Vagina (tissue), 2 donors: Measurements from ENCODE around the gene PLAGL1. TPM values are rescaled to one million over a fixed set of nuclear protein-coding genes. Genes with fewer than 3 reads are reported as not detected.

ENCODE experiments used
- DNase-seq, 2 donors: peaks; one replicate each; pipeline ENCODE4 v3.0.0-alpha.2; 2017; ENCODE audit errors: extremely low spot score in 2 of 2
- H3K27ac ChIP-seq: fragments of 200-600 bp; sonication (generic); one replicate; pipeline ENCODE4 v1.5.1; 2019
- H3K27me3 ChIP-seq: fragments of 200-600 bp; sonication (generic); one replicate; pipeline ENCODE4 v1.5.1; 2019
- H3K36me3 ChIP-seq, 2 donors: fragments of 200-600 bp; sonication (generic); one replicate each; pipeline ENCODE4 v1.5.1; 2017 to 2019
- H3K4me1 ChIP-seq: fragments of 200-600 bp; sonication (generic); one replicate; pipeline ENCODE4 v1.5.1; 2019
- H3K4me3 ChIP-seq, 2 donors: fragments of 200-600 bp; sonication (generic); 1 replicate in 1 of 2; 2 replicates in 1 of 2; pipeline ENCODE4 v1.5.1; 2016 to 2019
- H3K9me3 ChIP-seq: fragments of 200-600 bp; sonication (generic); one replicate; pipeline ENCODE4 v1.5.1; 2019
- CTCF ChIP-seq, 3 experiments: fragments of 450-650 bp in 2 of 3; fragments of 200-600 bp in 1 of 3; sonication (generic) in 1 of 3; IDR thresholded peaks; one replicate each; pipeline ENCODE4 v1.5.1; 2017 to 2019; ENCODE audit warnings: antibody characterized with exemption in 3 of 3, mild to moderate bottlenecking in 2 of 3, moderate library complexity in 2 of 3
- POLR2A ChIP-seq, 2 donors: fragments of 450-650 bp; IDR thresholded peaks; one replicate each; pipeline ENCODE4 v1.6.1; 2017; ENCODE audit warnings: antibody characterized with exemption in 2 of 2, mild to moderate bottlenecking in 2 of 2, moderate library complexity in 2 of 2
- POLR2AphosphoS5 ChIP-seq, 2 donors: sonication (generic); formaldehyde crosslinking; IDR thresholded peaks; one replicate each; pipeline ENCODE4 v1.9.0; 2017; ENCODE audit warnings: antibody characterized with exemption in 2 of 2, mild to moderate bottlenecking in 2 of 2, low read depth in 1 of 2; ENCODE audit not compliant: insufficient read depth in 1 of 2
- intact Hi-C: fragments of 100-400 bp; cut with DNase I; formaldehyde crosslinking; loops from one replicate; pipeline ENCODE4 v1.15.1; 2023
- total RNA-seq: library from RNA; depleted of rRNA; stranded (reverse); fragments of >200 nt; gene quantifications from one replicate; pipeline ENCODE4 v1.2.3, GENCODE V29; 2016

PLAGL1 gene
- total RNA-seq, 1 donor from 2014 or later: 23.1 TPM

DNA sequence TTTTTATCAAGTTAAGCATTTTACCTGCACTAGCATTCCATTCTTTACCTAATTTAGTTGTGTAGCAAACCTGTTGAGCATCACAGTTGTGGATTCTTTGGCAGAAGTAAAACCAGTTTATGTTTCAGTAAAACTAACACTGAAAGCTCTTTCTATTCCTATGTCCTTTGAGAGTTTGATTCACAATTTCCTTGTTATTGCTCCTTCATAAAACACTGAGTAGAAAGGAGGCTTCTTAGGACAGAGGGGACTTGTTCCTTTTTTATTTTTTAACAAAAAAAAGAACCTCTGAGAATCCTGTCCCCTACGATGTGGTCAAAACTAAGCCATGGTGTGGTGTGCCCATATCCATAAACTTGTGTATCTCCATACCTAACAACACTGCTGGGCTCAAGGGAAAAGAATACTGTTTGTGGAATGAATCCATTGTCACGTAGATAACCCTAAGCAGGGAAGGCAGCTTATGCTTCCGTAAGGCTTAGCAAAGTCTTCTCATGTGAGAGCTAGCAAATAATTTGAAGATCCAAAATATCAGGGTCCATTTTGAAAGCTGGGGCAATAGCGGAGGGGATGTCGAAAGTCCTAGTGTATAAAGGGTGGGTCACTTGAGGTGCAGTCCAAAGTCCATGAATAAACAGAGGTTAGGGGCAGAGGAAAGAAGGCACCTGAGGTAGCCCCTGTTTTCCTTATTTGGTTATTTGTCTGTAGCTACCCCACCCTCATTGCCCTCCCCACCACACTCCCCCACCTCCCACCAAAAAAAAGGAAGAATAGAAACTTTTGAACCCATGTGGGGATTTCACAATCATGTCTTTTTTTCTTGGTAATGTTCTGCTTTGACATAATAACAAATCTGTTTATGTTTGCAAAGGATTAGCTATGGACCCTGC, 71.0 kb downstream of the PLAGL1 start:
- Histone ChIP-seq H3K9me3 (no peaks in the 10 kb centered on the region), H3K4me3 (no peak overlapping the region), H3K36me3 (no peaks in the 10 kb centered on the region), H3K27ac (no peak overlapping the region), H3K27me3 (no peaks in the 10 kb centered on the region), H3K4me1 (no peaks in the 10 kb centered on the region)
- no peak for DNase-seq
- TF ChIP-seq CTCF (IDR thresholded peaks at IDR 0.05): no peak
- no peak for TF ChIP-seq POLR2AphosphoS5 (IDR thresholded peaks at IDR 0.05; ENCODE audit: insufficient read depth in 1 of 2, low read depth in 1 of 2)
- no peak for TF ChIP-seq POLR2A (IDR thresholded peaks at IDR 0.05)
- intact Hi-C loops: no loop called here

- intact Hi-C loops: no loop called here
Observed at GRCh38 chr6:143936347-143936746, 71.7 kb downstream of the PLAGL1 start.

DNA sequence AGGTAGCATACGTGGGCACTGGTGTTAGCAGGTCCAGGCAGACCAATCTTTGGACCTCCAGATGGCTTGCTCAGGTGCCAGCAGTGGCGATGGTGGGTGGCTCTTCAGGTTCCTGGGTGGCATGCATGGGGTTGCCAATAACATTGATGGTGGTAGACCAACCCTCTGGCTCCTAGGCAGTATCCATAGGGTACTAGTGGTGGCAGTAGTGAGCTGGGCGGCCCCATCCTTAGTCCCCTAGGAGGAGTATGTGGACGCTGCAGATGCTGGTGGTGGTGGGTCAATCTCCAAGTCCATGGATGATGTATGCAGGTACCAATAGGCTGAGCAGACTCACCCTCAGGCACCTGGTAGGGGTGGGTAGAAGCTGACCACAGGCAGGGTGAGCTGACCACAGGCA, 73.2 kb downstream of the PLAGL1 start:
- Histone ChIP-seq H3K9me3 (no peaks in the 10 kb centered on the region), H3K27me3 (no peaks in the 10 kb centered on the region), H3K36me3 (no peaks in the 10 kb centered on the region), H3K27ac (no peak overlapping the region), H3K4me3 (no peak overlapping the region), H3K4me1 (no peaks in the 10 kb centered on the region)
- TF ChIP-seq POLR2AphosphoS5 (IDR thresholded peaks at IDR 0.05; ENCODE audit: insufficient read depth in 1 of 2, low read depth in 1 of 2) (no peak), CTCF (IDR thresholded peaks at IDR 0.05) (no peak), POLR2A (IDR thresholded peaks at IDR 0.05) (no peak)
- intact Hi-C loops: no loop called here
- DNase-seq: no peak

More at GRCh38 chr6:143936347-143936746, 71.7 kb downstream of the PLAGL1 start:
- DNase-seq: no peak
- no peak overlapping the region for H3K27ac ChIP-seq
- H3K27me3 ChIP-seq: no peaks in the 10 kb centered on the region
- no peaks in the 10 kb centered on the region for H3K9me3 ChIP-seq
- H3K4me3 ChIP-seq: no peak overlapping the region
- no peaks in the 10 kb centered on the region for H3K36me3 ChIP-seq
- TF ChIP-seq POLR2A (IDR thresholded peaks at IDR 0.05) (no peak), POLR2AphosphoS5 (IDR thresholded peaks at IDR 0.05; ENCODE audit: insufficient read depth in 1 of 2, low read depth in 1 of 2) (no peak), CTCF (IDR thresholded peaks at IDR 0.05) (no peak)
- no peaks in the 10 kb centered on the region for H3K4me1 ChIP-seq

DNA sequence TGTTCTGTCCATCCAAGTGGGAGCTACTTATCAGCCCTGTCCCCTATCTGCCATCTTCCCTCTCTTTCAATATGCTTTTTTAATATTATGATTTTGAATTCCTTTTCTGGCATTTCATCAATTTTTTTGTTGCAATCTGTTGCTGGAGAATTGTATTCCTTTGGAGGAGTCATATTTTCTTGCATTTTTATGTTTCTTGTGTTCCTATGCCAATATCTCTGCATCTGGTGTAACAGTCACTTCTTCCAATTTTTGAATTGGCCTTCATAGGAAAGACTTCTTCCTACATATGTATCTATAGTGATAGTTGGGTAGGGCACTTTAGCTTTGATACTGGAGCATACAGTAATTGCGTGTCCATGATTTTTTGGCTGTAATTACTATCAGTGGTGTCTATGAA, 73.7 kb downstream of the PLAGL1 start:
- intact Hi-C loops: no loop called here
- Histone ChIP-seq H3K36me3 (no peaks in the 10 kb centered on the region), H3K27ac (no peak overlapping the region), H3K27me3 (no peaks in the 10 kb centered on the region), H3K4me3 (no peak overlapping the region), H3K4me1 (no peaks in the 10 kb centered on the region), H3K9me3 (no peaks in the 10 kb centered on the region)
- TF ChIP-seq POLR2A (IDR thresholded peaks at IDR 0.05) (no peak), CTCF (IDR thresholded peaks at IDR 0.05) (no peak)
- DNase-seq: no peak

GRCh38 chr6:143929975-143930374, 78.1 kb downstream of the PLAGL1 start:
- intact Hi-C loops: no loop called here
- Histone ChIP-seq H3K27me3 (no peaks in the 10 kb centered on the region), H3K4me3 (no peak overlapping the region), H3K36me3 (no peaks in the 10 kb centered on the region), H3K4me1 (no peaks in the 10 kb centered on the region), H3K9me3 (no peaks in the 10 kb centered on the region), H3K27ac (no peak overlapping the region)
- TF ChIP-seq CTCF (IDR thresholded peaks at IDR 0.05) (no peak), POLR2AphosphoS5 (IDR thresholded peaks at IDR 0.05; ENCODE audit: insufficient read depth in 1 of 2, low read depth in 1 of 2) (no peak), POLR2A (IDR thresholded peaks at IDR 0.05) (no peak)
- DNase-seq: no peak
